ENCODE measurements around the gene SAMD9L.

GRCh38 chr7:93147363-93147762 lies 822 bp downstream of the SAMD9L start:
- TF ChIP-seq CTCF (conservative IDR thresholded peaks at IDR 0.05; ENCODE audit: low read depth in 2 of 2) (no peak), EZH2 (IDR thresholded peaks at IDR 0.05; ENCODE audit: low read depth, unreplicated experiment) (no peak), POLR2AphosphoS5 (IDR thresholded peaks at IDR 0.05; ENCODE audit: low read depth) (no peak), ZNF114 (CRISPR knock-in tag; IDR thresholded peaks at IDR 0.05) (no peak), ZNF331 (CRISPR knock-in tag; IDR thresholded peaks at IDR 0.05; ENCODE audit: low read depth) (no peak), JUNB (IDR thresholded peaks at IDR 0.05; ENCODE audit: unreplicated experiment) (no peak)
- TF ChIP-seq, protein P1, sequence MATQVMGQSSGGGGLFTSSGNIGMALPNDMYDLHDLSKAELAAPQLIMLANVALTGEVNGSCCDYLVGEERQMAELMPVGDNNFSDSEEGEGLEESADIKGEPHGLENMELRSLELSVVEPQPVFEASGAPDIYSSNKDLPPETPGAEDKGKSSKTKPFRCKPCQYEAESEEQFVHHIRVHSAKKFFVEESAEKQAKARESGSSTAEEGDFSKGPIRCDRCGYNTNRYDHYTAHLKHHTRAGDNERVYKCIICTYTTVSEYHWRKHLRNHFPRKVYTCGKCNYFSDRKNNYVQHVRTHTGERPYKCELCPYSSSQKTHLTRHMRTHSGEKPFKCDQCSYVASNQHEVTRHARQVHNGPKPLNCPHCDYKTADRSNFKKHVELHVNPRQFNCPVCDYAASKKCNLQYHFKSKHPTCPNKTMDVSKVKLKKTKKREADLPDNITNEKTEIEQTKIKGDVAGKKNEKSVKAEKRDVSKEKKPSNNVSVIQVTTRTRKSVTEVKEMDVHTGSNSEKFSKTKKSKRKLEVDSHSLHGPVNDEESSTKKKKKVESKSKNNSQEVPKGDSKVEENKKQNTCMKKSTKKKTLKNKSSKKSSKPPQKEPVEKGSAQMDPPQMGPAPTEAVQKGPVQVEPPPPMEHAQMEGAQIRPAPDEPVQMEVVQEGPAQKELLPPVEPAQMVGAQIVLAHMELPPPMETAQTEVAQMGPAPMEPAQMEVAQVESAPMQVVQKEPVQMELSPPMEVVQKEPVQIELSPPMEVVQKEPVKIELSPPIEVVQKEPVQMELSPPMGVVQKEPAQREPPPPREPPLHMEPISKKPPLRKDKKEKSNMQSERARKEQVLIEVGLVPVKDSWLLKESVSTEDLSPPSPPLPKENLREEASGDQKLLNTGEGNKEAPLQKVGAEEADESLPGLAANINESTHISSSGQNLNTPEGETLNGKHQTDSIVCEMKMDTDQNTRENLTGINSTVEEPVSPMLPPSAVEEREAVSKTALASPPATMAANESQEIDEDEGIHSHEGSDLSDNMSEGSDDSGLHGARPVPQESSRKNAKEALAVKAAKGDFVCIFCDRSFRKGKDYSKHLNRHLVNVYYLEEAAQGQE (IDR thresholded peaks at IDR 0.05; ENCODE audit: unreplicated experiment): no peak
- TF ChIP-seq, protein P2, sequence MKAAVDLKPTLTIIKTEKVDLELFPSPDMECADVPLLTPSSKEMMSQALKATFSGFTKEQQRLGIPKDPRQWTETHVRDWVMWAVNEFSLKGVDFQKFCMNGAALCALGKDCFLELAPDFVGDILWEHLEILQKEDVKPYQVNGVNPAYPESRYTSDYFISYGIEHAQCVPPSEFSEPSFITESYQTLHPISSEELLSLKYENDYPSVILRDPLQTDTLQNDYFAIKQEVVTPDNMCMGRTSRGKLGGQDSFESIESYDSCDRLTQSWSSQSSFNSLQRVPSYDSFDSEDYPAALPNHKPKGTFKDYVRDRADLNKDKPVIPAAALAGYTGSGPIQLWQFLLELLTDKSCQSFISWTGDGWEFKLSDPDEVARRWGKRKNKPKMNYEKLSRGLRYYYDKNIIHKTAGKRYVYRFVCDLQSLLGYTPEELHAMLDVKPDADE (IDR thresholded peaks at IDR 0.05): no peak

Data from GM23338 (cell line).